Measurements from ENCODE around the gene PLSCR1.

Gene PLSCR1

GRCh38 chr3:146505516-146505915, 38.9 kb downstream of the PLSCR1 start:
- H3K4me3 ChIP-seq (ENCODE audit: low read depth, low read length): no peak overlapping the region
- DNase-seq (ENCODE audit: low read depth, low spot score): no peak
- in situ Hi-C loops (cut with HindIII; ENCODE audit: low sequenced_read_pairs): no loop called here
- no peak for TF ChIP-seq CTCF (IDR thresholded peaks at IDR 0.05; ENCODE audit: low read depth, low read length)

- DNase-seq (ENCODE audit: low read depth, low spot score): no peak
- in situ Hi-C loops (cut with HindIII; ENCODE audit: low sequenced_read_pairs): no loop called here
- no peak overlapping the region for H3K4me3 ChIP-seq (ENCODE audit: low read depth, low read length)
- TF ChIP-seq CTCF (IDR thresholded peaks at IDR 0.05; ENCODE audit: low read depth, low read length): no peak
Observed at GRCh38 chr3:146504498-146505197, 39.8 kb downstream of the PLSCR1 start.

GRCh38 chr3:146503461-146504202, 40.8 kb downstream of the PLSCR1 start:
- peak; percentile 97 for DNase-seq (ENCODE audit: low read depth, low spot score)
- no peak overlapping the region for H3K4me3 ChIP-seq (ENCODE audit: low read depth, low read length)
- no peak for TF ChIP-seq CTCF (IDR thresholded peaks at IDR 0.05; ENCODE audit: low read depth, low read length)
- in situ Hi-C loops (cut with HindIII; ENCODE audit: low sequenced_read_pairs): no loop called here

- in situ Hi-C loops (cut with HindIII; ENCODE audit: low sequenced_read_pairs): no loop called here
- no peak for TF ChIP-seq CTCF (IDR thresholded peaks at IDR 0.05; ENCODE audit: low read depth, low read length)
- H3K4me3 ChIP-seq (ENCODE audit: low read depth, low read length): no peak overlapping the region
- DNase-seq (ENCODE audit: low read depth, low spot score): no peak
Observed at GRCh38 chr3:146502887-146503460, 41.4 kb downstream of the PLSCR1 start.

GRCh38 chr3:146501752-146502151, 42.7 kb downstream of the PLSCR1 start:
- in situ Hi-C loops (cut with HindIII; ENCODE audit: low sequenced_read_pairs): no loop called here
- no peak overlapping the region for H3K4me3 ChIP-seq (ENCODE audit: low read depth, low read length)
- no peak for TF ChIP-seq CTCF (IDR thresholded peaks at IDR 0.05; ENCODE audit: low read depth, low read length)
- DNase-seq (ENCODE audit: low read depth, low spot score): no peak

- in situ Hi-C loops (cut with HindIII; ENCODE audit: low sequenced_read_pairs): no loop called here
Observed at GRCh38 chr3:146499701-146500100, 44.7 kb downstream of the PLSCR1 start.

More at GRCh38 chr3:146499701-146500100, 44.7 kb downstream of the PLSCR1 start:
- TF ChIP-seq CTCF (IDR thresholded peaks at IDR 0.05; ENCODE audit: low read depth, low read length): no peak
- no peak for DNase-seq (ENCODE audit: low read depth, low spot score)
- H3K4me3 ChIP-seq (ENCODE audit: low read depth, low read length): no peak overlapping the region
